Loucy (cell line): ENCODE results near the gene PTOV1.

ENCODE experiments used
- H2AFZ ChIP-seq: fragments of 200-600 bp; sonication (generic); 2 replicates; pipeline ENCODE4 v1.6.0; 2016; ENCODE audit warnings: antibody characterized with exemption, mild to moderate bottlenecking, low read length, moderate library complexity
- H3F3A ChIP-seq: fragments of 200-600 bp; 2 replicates; pipeline ENCODE4 v1.6.0; 2016; ENCODE audit warnings: antibody characterized with exemption, low read depth, mild to moderate bottlenecking
- H3K27me3 ChIP-seq: fragments of 200-600 bp; sonication (generic); 2 replicates; pipeline ENCODE4 v1.6.1; 2014; ENCODE audit warnings: low read length, mild to moderate bottlenecking; ENCODE audit not compliant: insufficient read depth, poor library complexity, severe bottlenecking
- H3K36me3 ChIP-seq: fragments of 200-600 bp; sonication (generic); 2 replicates; pipeline ENCODE4 v1.6.1; 2016; ENCODE audit warnings: low read length; ENCODE audit not compliant: insufficient read depth
- H3K4me1 ChIP-seq: fragments of 200-600 bp; sonication (generic); 2 replicates; pipeline ENCODE4 v1.5.1; 2014; ENCODE audit warnings: low read length, mild to moderate bottlenecking; ENCODE audit not compliant: insufficient read depth, poor library complexity, severe bottlenecking
- H3K4me2 ChIP-seq: fragments of 200-600 bp; sonication (generic); 2 replicates; pipeline ENCODE4 v1.6.0; 2014; ENCODE audit warnings: antibody characterized with exemption, low read length, low read depth, mild to moderate bottlenecking; ENCODE audit not compliant: poor library complexity, severe bottlenecking
- H3K4me3 ChIP-seq: fragments of 200-600 bp; sonication (generic); 2 replicates; pipeline ENCODE4 v1.5.1; 2014; ENCODE audit warnings: low read length, mild to moderate bottlenecking, mixed read lengths; ENCODE audit not compliant: poor library complexity, severe bottlenecking
- H3K79me2 ChIP-seq: fragments of 200-600 bp; sonication (generic); 2 replicates; pipeline ENCODE4 v1.6.1; 2014; ENCODE audit warnings: low read length; ENCODE audit not compliant: insufficient read depth
- H3K9ac ChIP-seq: fragments of 200-600 bp; sonication (generic); 2 replicates; pipeline ENCODE4 v1.6.0; 2014; ENCODE audit warnings: mild to moderate bottlenecking, low read depth, low read length, moderate library complexity; ENCODE audit not compliant: poor library complexity, severe bottlenecking
- H3K9me2 ChIP-seq: fragments of 200-600 bp; sonication (generic); replicated peaks from 2 replicates; pipeline ENCODE4 v1.6.1; 2016; ENCODE audit warnings: low read depth, low read length, mixed read lengths
- H3K9me3 ChIP-seq: fragments of 200-600 bp; sonication (generic); 2 replicates; pipeline ENCODE4 v1.6.1; 2014; ENCODE audit warnings: mild to moderate bottlenecking, antibody characterized with exemption, low read length, low read depth; ENCODE audit not compliant: insufficient read depth
- H4K20me1 ChIP-seq: fragments of 200-600 bp; sonication (generic); 2 replicates; pipeline ENCODE4 v1.6.0; 2014; ENCODE audit warnings: antibody characterized with exemption, low read length, mild to moderate bottlenecking; ENCODE audit not compliant: insufficient read depth, poor library complexity, severe bottlenecking
- CTCF ChIP-seq: fragments of 200-600 bp; sonication (generic); conservative IDR thresholded peaks from 2 replicates; pipeline ENCODE4 v1.5.1; 2014; ENCODE audit warnings: mild to moderate bottlenecking, antibody characterized with exemption, low read length
- EZH2phosphoT487 ChIP-seq: fragments of 200-600 bp; IDR thresholded peaks from 2 replicates; pipeline ENCODE4 v1.6.1; 2018; ENCODE audit warnings: antibody characterized with exemption, mild to moderate bottlenecking, moderate library complexity, borderline replicate concordance

Gene PTOV1

GRCh38 chr19:49831592-49831991, 19.4 kb upstream of the PTOV1 start:
- H3K36me3 ChIP-seq, result peaks cover 50% of the 10 kb centered on the region; the same call in 1 of the 2 replicates
- H4K20me1 ChIP-seq, result peaks cover 3% of the 10 kb centered on the region
- H3K27me3 ChIP-seq, result no peaks in the 10 kb centered on the region

GRCh38 chr19:49832556-49832955, 18.4 kb upstream of the PTOV1 start:
- peaks cover 50% of the 10 kb centered on the region; the same call in 1 of the 2 replicates for H3K36me3 ChIP-seq
- peak overlapping the region; percentile 45 for H3K9ac ChIP-seq
- peaks cover 33% of the 10 kb centered on the region for H3K4me1 ChIP-seq
- peak overlapping the region; percentile 14 for H3K4me3 ChIP-seq
- peak overlapping the region; percentile 65 for H3K4me2 ChIP-seq
- H3K9me3 ChIP-seq, result no peaks in the 10 kb centered on the region
- H3K79me2 ChIP-seq, result no peaks in the 10 kb centered on the region
- no peaks in the 10 kb centered on the region for H3K27me3 ChIP-seq
- no peak for TF ChIP-seq EZH2phosphoT487
- no peaks in the 10 kb centered on the region for H3K9me2 ChIP-seq
- H2AFZ ChIP-seq, result no peak overlapping the region
- no peaks in the 10 kb centered on the region for H3F3A ChIP-seq
- H4K20me1 ChIP-seq, result peaks cover 3% of the 10 kb centered on the region

More at GRCh38 chr19:49831592-49831991, 19.4 kb upstream of the PTOV1 start:
- peaks cover 33% of the 10 kb centered on the region for H3K4me1 ChIP-seq
- peaks cover 2% of the 10 kb centered on the region; the same call in 1 of the 2 replicates for H3K79me2 ChIP-seq
- H3F3A ChIP-seq, result no peaks in the 10 kb centered on the region
- peak overlapping the region; percentile 41 for H3K9ac ChIP-seq
- no peak overlapping the region for H3K4me2 ChIP-seq
- H2AFZ ChIP-seq, result no peak overlapping the region
- no peak overlapping the region for H3K4me3 ChIP-seq
- H3K9me2 ChIP-seq, result no peaks in the 10 kb centered on the region
- no peaks in the 10 kb centered on the region for H3K9me3 ChIP-seq
- TF ChIP-seq CTCF, result no peak

GRCh38 chr19:49833599-49833998, 17.4 kb upstream of the PTOV1 start:
- Histone ChIP-seq H3K27me3 (no peaks in the 10 kb centered on the region), H4K20me1 (peaks cover 3% of the 10 kb centered on the region), H3K36me3 (peaks cover 50% of the 10 kb centered on the region; the same call in 1 of the 2 replicates), H3K9me3 (no peaks in the 10 kb centered on the region), H3K79me2 (no peaks in the 10 kb centered on the region), H3K9ac (no peak overlapping the region), H3K4me1 (peaks cover 33% of the 10 kb centered on the region), H2AFZ (no peak overlapping the region), H3F3A (no peaks in the 10 kb centered on the region), H3K4me3 (no peak overlapping the region), H3K9me2 (no peaks in the 10 kb centered on the region), H3K4me2 (no peak overlapping the region)
- TF ChIP-seq EZH2phosphoT487, result no peak
- TF ChIP-seq CTCF, result no peak

GRCh38 chr19:49835562-49835961, 15.4 kb upstream of the PTOV1 start:
- H3K4me3 ChIP-seq, result no peak overlapping the region
- H3K4me1 ChIP-seq, result peaks cover 29% of the 10 kb centered on the region
- H3K27me3 ChIP-seq, result no peaks in the 10 kb centered on the region
- no peaks in the 10 kb centered on the region for H3F3A ChIP-seq
- peaks cover 59% of the 10 kb centered on the region; the same call in 1 of the 2 replicates for H3K36me3 ChIP-seq
- no peaks in the 10 kb centered on the region for H3K79me2 ChIP-seq
- H3K9me3 ChIP-seq, result no peaks in the 10 kb centered on the region
- no peak overlapping the region for H3K4me2 ChIP-seq
- peaks cover 3% of the 10 kb centered on the region for H4K20me1 ChIP-seq
- H2AFZ ChIP-seq, result no peak overlapping the region
- H3K9ac ChIP-seq, result no peak overlapping the region
- no peak for TF ChIP-seq CTCF
- TF ChIP-seq EZH2phosphoT487, result no peak
- H3K9me2 ChIP-seq, result no peaks in the 10 kb centered on the region
